Stimulated activated CD8-positive, alpha-beta memory T cell treated with anti-CD3 and anti-CD28 coated beads, Interleukin-12 subunit alpha, Interleukin-12 subunit beta, amount 100 ng/mL, for 4 hours (primary cell): ENCODE measurements around the gene FGFRL1.
"Not testable (repeated sequence)": the region's sequence is repeated elsewhere in the genome, so short reads cannot be mapped to it uniquely, and the experiment has no call there.

ENCODE experiments used
- DNase-seq: peaks from one replicate; pipeline ENCODE4 v3.0.0-alpha.2; 2020; ENCODE audit warnings: low read depth

Gene FGFRL1

GRCh38 chr4:1040344-1041146, 29.1 kb downstream of the FGFRL1 start:
- DNase-seq: no peak

- DNase-seq: no peak
Measured at GRCh38 chr4:1041147-1041935, 29.9 kb downstream of the FGFRL1 start.

- DNase-seq: no peak
Measured at GRCh38 chr4:1041936-1042330, 30.5 kb downstream of the FGFRL1 start.

- no peak for DNase-seq
Measured at GRCh38 chr4:1042352-1043055, 31.1 kb downstream of the FGFRL1 start.

GRCh38 chr4:1043162-1043561, 31.7 kb downstream of the FGFRL1 start:
- no peak for DNase-seq

- DNase-seq: peak; percentile 15
Measured at GRCh38 chr4:1043651-1044468, 32.4 kb downstream of the FGFRL1 start.

- DNase-seq: no peak
Measured at GRCh38 chr4:1044469-1045192, 33.2 kb downstream of the FGFRL1 start.

GRCh38 chr4:1045193-1045594, 33.8 kb downstream of the FGFRL1 start:
- no peak for DNase-seq

- DNase-seq: no peak
Measured at GRCh38 chr4:1045595-1046201, 34.3 kb downstream of the FGFRL1 start.

GRCh38 chr4:1046581-1047011, 35.2 kb downstream of the FGFRL1 start:
- DNase-seq: not testable (repeated sequence)

- DNase-seq: no peak
Measured at GRCh38 chr4:1047106-1047975, 35.9 kb downstream of the FGFRL1 start.

GRCh38 chr4:1047976-1048772, 36.7 kb downstream of the FGFRL1 start:
- no peak for DNase-seq

GRCh38 chr4:1048773-1049590, 37.6 kb downstream of the FGFRL1 start:
- DNase-seq: no peak

GRCh38 chr4:1049591-1049905, 38.1 kb downstream of the FGFRL1 start:
- no peak for DNase-seq

- no peak for DNase-seq
Measured at GRCh38 chr4:1050486-1051213, 39.2 kb downstream of the FGFRL1 start.

GRCh38 chr4:1051472-1051871, 40.0 kb downstream of the FGFRL1 start:
- no peak for DNase-seq

GRCh38 chr4:1052231-1052671, 40.8 kb downstream of the FGFRL1 start:
- DNase-seq: no peak
